ENCODE results near the gene EIF5.

DNA sequence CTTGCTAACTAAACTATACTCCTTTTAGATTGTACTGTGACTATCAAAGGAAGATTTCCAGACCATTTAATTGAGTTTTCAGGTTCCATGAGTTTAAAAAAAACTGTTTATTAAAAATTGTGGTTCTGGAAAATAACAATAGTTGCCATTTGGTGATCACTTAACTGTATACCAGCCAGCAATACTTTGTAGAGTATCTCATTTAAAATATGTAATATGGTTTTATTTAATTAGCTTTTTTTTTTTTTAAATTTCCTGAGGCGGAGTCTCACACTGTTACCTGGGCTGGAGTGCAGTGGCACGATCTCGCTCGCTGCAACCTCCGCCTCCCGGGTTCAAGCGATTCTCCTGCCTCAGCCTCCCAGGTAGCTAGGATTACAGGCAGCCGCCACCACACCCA lies 58.5 kb downstream of the EIF5 start:
- TF ChIP-seq POLR2AphosphoS5 (IDR thresholded peaks at IDR 0.05) (no peak), POLR2A (IDR thresholded peaks at IDR 0.05) (no peak), EP300 (IDR thresholded peaks at IDR 0.05; ENCODE audit: low read depth) (no peak)
- TF ChIP-seq, protein P1, sequence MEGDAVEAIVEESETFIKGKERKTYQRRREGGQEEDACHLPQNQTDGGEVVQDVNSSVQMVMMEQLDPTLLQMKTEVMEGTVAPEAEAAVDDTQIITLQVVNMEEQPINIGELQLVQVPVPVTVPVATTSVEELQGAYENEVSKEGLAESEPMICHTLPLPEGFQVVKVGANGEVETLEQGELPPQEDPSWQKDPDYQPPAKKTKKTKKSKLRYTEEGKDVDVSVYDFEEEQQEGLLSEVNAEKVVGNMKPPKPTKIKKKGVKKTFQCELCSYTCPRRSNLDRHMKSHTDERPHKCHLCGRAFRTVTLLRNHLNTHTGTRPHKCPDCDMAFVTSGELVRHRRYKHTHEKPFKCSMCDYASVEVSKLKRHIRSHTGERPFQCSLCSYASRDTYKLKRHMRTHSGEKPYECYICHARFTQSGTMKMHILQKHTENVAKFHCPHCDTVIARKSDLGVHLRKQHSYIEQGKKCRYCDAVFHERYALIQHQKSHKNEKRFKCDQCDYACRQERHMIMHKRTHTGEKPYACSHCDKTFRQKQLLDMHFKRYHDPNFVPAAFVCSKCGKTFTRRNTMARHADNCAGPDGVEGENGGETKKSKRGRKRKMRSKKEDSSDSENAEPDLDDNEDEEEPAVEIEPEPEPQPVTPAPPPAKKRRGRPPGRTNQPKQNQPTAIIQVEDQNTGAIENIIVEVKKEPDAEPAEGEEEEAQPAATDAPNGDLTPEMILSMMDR (IDR thresholded peaks at IDR 0.05): no peak
